Measurements from ENCODE around the gene ERC2.
A peak's percentile ranks its signal among the peaks of the same experiment; 100 is the strongest.

ERC2 gene

GRCh38 chr3:55486101-55486856 is 982.0 kb downstream of the ERC2 start:
- DNase-seq (ENCODE audit: low spot score), result no peak
- Mint-ChIP-seq H3K27me3 (ENCODE audit: low read depth) (peaks cover 88% of the 10 kb centered on the region), H3K27ac (peak overlapping the region; percentile 4), H3K9me3 (no peaks in the 10 kb centered on the region), H3K4me3 (peak overlapping the region; percentile 68), H3K4me1 (ENCODE audit: low read depth) (peaks cover 4% of the 10 kb centered on the region), H3K36me3 (ENCODE audit: low read depth) (no peaks in the 10 kb centered on the region)

GRCh38 chr3:55484801-55485791 is 983.2 kb downstream of the ERC2 start:
- peak; percentile 28 for DNase-seq (ENCODE audit: low spot score)
- no peak overlapping the region for H3K4me3 Mint-ChIP-seq
- H3K27me3 Mint-ChIP-seq (ENCODE audit: low read depth), result peaks cover 86% of the 10 kb centered on the region
- H3K27ac Mint-ChIP-seq, result no peak overlapping the region
- H3K4me1 Mint-ChIP-seq (ENCODE audit: low read depth), result peaks cover 4% of the 10 kb centered on the region
- no peaks in the 10 kb centered on the region for H3K36me3 Mint-ChIP-seq (ENCODE audit: low read depth)
- H3K9me3 Mint-ChIP-seq, result no peaks in the 10 kb centered on the region

GRCh38 chr3:55484191-55484689 is 984.0 kb downstream of the ERC2 start:
- Mint-ChIP-seq H3K27me3 (ENCODE audit: low read depth) (peaks cover 84% of the 10 kb centered on the region), H3K36me3 (ENCODE audit: low read depth) (no peaks in the 10 kb centered on the region), H3K9me3 (no peaks in the 10 kb centered on the region), H3K4me3 (no peak overlapping the region), H3K27ac (no peak overlapping the region), H3K4me1 (ENCODE audit: low read depth) (peaks cover 4% of the 10 kb centered on the region)
- DNase-seq (ENCODE audit: low spot score), result no peak

- Mint-ChIP-seq H3K9me3 (no peaks in the 10 kb centered on the region), H3K27ac (no peak overlapping the region), H3K27me3 (ENCODE audit: low read depth) (peaks cover 80% of the 10 kb centered on the region), H3K4me1 (ENCODE audit: low read depth) (peaks cover 4% of the 10 kb centered on the region), H3K4me3 (no peak overlapping the region), H3K36me3 (ENCODE audit: low read depth) (no peaks in the 10 kb centered on the region)
- DNase-seq (ENCODE audit: low spot score), result no peak
Measured at GRCh38 chr3:55483196-55484095, 984.8 kb downstream of the ERC2 start.

- H3K27ac Mint-ChIP-seq, result no peak overlapping the region
- H3K27me3 Mint-ChIP-seq (ENCODE audit: low read depth), result peaks cover 78% of the 10 kb centered on the region
- H3K36me3 Mint-ChIP-seq (ENCODE audit: low read depth), result no peaks in the 10 kb centered on the region
- no peak overlapping the region for H3K4me3 Mint-ChIP-seq
- H3K9me3 Mint-ChIP-seq, result no peaks in the 10 kb centered on the region
- no peak for DNase-seq (ENCODE audit: low spot score)
- peaks cover 4% of the 10 kb centered on the region for H3K4me1 Mint-ChIP-seq (ENCODE audit: low read depth)
Measured at GRCh38 chr3:55482496-55483195, 985.6 kb downstream of the ERC2 start.

GRCh38 chr3:55481744-55482495 is 986.3 kb downstream of the ERC2 start:
- Mint-ChIP-seq H3K4me3 (no peak overlapping the region), H3K36me3 (ENCODE audit: low read depth) (no peaks in the 10 kb centered on the region), H3K4me1 (ENCODE audit: low read depth) (peaks cover 4% of the 10 kb centered on the region), H3K9me3 (no peaks in the 10 kb centered on the region), H3K27ac (no peak overlapping the region), H3K27me3 (ENCODE audit: low read depth) (peaks cover 77% of the 10 kb centered on the region)
- no peak for DNase-seq (ENCODE audit: low spot score)

GRCh38 chr3:55480911-55481743 is 987.1 kb downstream of the ERC2 start:
- Mint-ChIP-seq H3K4me3 (no peak overlapping the region), H3K27ac (no peak overlapping the region), H3K27me3 (ENCODE audit: low read depth) (peaks cover 70% of the 10 kb centered on the region), H3K4me1 (ENCODE audit: low read depth) (no peaks in the 10 kb centered on the region), H3K9me3 (no peaks in the 10 kb centered on the region), H3K36me3 (ENCODE audit: low read depth) (no peaks in the 10 kb centered on the region)
- no peak for DNase-seq (ENCODE audit: low spot score)

GRCh38 chr3:55477306-55478303 is 990.7 kb downstream of the ERC2 start:
- no peaks in the 10 kb centered on the region for H3K4me1 Mint-ChIP-seq (ENCODE audit: low read depth)
- H3K27me3 Mint-ChIP-seq (ENCODE audit: low read depth), result peaks cover 36% of the 10 kb centered on the region
- H3K9me3 Mint-ChIP-seq, result no peaks in the 10 kb centered on the region
- H3K27ac Mint-ChIP-seq, result no peak overlapping the region
- no peak for DNase-seq (ENCODE audit: low spot score)
- no peaks in the 10 kb centered on the region for H3K36me3 Mint-ChIP-seq (ENCODE audit: low read depth)
- H3K4me3 Mint-ChIP-seq, result no peak overlapping the region

- peaks cover 26% of the 10 kb centered on the region for H3K27me3 Mint-ChIP-seq (ENCODE audit: low read depth)
- no peak overlapping the region for H3K4me3 Mint-ChIP-seq
Measured at GRCh38 chr3:55476515-55476914, 991.8 kb downstream of the ERC2 start.

GRCh38 chr3:55474213-55474632 is 994.0 kb downstream of the ERC2 start:
- Mint-ChIP-seq H3K27me3 (ENCODE audit: low read depth) (peaks cover 12% of the 10 kb centered on the region), H3K9me3 (no peaks in the 10 kb centered on the region), H3K27ac (no peak overlapping the region), H3K4me1 (ENCODE audit: low read depth) (no peaks in the 10 kb centered on the region), H3K36me3 (ENCODE audit: low read depth) (no peaks in the 10 kb centered on the region), H3K4me3 (no peak overlapping the region)
- no peak for DNase-seq (ENCODE audit: low spot score)

More at GRCh38 chr3:55476515-55476914, 991.8 kb downstream of the ERC2 start:
- DNase-seq (ENCODE audit: low spot score), result no peak
- no peak overlapping the region for H3K27ac Mint-ChIP-seq
- no peaks in the 10 kb centered on the region for H3K36me3 Mint-ChIP-seq (ENCODE audit: low read depth)
- H3K4me1 Mint-ChIP-seq (ENCODE audit: low read depth), result no peaks in the 10 kb centered on the region
- H3K9me3 Mint-ChIP-seq, result no peaks in the 10 kb centered on the region

- Mint-ChIP-seq H3K27me3 (ENCODE audit: low read depth) (peaks cover 9% of the 10 kb centered on the region), H3K27ac (no peak overlapping the region), H3K9me3 (no peaks in the 10 kb centered on the region), H3K36me3 (ENCODE audit: low read depth) (no peaks in the 10 kb centered on the region), H3K4me1 (ENCODE audit: low read depth) (no peaks in the 10 kb centered on the region), H3K4me3 (no peak overlapping the region)
- DNase-seq (ENCODE audit: low spot score), result no peak
Measured at GRCh38 chr3:55473788-55474187, 994.5 kb downstream of the ERC2 start.

Data from T-helper 2 cell treated with Interferon-gamma antibody and Interleukin-4, amounts not matched to agents 5 μg/mL and 100 μg/mL, for 36 hours (primary cell).